Measurements from ENCODE around the gene CLASRP.

Gene CLASRP

DNA sequence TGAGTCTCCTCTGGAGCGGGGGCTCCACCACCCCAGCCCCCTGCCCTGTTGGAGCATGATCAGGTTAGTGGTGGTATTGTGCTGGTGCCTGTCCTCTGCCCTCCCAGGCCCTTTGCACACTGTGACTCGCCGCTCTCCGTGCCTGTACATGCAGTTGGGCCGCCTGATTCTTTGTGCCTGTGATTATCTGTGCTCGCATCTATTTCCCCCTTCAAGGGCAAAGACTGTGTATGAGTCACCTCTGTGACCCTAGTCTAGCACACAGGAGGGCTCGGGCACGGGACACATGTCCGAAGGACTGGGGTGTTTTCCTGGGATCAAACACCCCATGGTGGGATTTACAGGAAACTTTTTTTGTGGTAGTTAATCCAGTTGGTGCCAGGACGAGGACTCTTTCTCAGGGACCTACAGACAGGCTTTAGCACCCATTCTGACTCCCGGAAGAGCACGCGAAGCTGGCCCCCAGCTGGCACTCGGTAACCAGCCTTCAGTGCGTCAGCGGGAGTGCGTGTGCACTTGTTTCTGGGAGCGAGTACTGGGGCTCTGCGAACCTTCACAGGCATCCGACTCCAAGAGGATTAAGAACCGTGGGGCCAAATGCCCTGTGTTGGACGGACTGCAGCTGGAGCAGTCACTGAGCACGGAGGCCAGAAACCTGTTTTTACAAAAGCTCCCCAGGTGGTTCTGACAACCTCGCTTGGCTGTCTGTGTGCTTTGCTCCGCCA, 60.8 kb downstream of the CLASRP start:
- Histone ChIP-seq H3K27me3 (no peaks in the 10 kb centered on the region), H3K27ac (no peak overlapping the region), H3K4me3 (ENCODE audit: low read depth in 1 of 2, low read length in 1 of 2) (no peak overlapping the region), H3K9me3 (no peaks in the 10 kb centered on the region), H3K4me1 (ENCODE audit: control insufficient read depth in 1 of 2, insufficient read depth in 1 of 2, low read depth in 1 of 2, low read length in 1 of 2) (peaks cover 7 to 9% of the 10 kb centered on the region in 2 experiments), H3K36me3 (peaks cover 8% of the 10 kb centered on the region)
- TF ChIP-seq, protein P1, sequence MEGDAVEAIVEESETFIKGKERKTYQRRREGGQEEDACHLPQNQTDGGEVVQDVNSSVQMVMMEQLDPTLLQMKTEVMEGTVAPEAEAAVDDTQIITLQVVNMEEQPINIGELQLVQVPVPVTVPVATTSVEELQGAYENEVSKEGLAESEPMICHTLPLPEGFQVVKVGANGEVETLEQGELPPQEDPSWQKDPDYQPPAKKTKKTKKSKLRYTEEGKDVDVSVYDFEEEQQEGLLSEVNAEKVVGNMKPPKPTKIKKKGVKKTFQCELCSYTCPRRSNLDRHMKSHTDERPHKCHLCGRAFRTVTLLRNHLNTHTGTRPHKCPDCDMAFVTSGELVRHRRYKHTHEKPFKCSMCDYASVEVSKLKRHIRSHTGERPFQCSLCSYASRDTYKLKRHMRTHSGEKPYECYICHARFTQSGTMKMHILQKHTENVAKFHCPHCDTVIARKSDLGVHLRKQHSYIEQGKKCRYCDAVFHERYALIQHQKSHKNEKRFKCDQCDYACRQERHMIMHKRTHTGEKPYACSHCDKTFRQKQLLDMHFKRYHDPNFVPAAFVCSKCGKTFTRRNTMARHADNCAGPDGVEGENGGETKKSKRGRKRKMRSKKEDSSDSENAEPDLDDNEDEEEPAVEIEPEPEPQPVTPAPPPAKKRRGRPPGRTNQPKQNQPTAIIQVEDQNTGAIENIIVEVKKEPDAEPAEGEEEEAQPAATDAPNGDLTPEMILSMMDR (IDR thresholded peaks at IDR 0.05) = no peak

DNA sequence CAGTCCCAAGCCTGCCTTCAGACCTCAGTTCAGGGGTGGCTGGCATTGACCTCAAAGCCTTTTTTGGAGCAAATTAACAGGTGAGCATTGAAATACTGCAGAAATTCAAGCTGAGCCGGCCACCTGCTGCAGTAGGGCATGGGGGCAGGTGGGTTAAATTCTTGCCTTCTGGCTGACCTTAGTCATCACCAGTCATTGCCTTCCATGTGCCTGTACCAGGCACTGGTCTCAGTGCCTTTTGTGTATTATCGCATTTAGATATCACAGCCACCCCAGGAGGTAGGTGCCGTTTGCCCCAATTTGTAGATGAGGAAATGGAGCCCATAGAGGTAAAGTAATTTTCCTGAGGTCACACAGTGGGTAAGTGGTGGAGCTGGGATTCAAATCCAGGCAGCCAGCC, 61.4 kb downstream of the CLASRP start:
- TF ChIP-seq, protein P1 (IDR thresholded peaks at IDR 0.05) = no peak
- Histone ChIP-seq H3K27me3 (no peaks in the 10 kb centered on the region), H3K4me1 (ENCODE audit: control insufficient read depth in 1 of 2, insufficient read depth in 1 of 2, low read depth in 1 of 2, low read length in 1 of 2) (peaks cover 10 to 11% of the 10 kb centered on the region in 2 experiments), H3K36me3 (peaks cover 8% of the 10 kb centered on the region), H3K9me3 (no peaks in the 10 kb centered on the region), H3K27ac (no peak overlapping the region), H3K4me3 (ENCODE audit: low read depth in 1 of 2, low read length in 1 of 2) (no peak overlapping the region)

GRCh38 chr19:45100846-45101252, 62.0 kb downstream of the CLASRP start:
- TF ChIP-seq, protein P1 (IDR thresholded peaks at IDR 0.05) = no peak
- H3K9me3 ChIP-seq = no peaks in the 10 kb centered on the region
- no peak overlapping the region for H3K4me3 ChIP-seq (ENCODE audit: low read depth in 1 of 2, low read length in 1 of 2)
- peaks cover 8% of the 10 kb centered on the region for H3K36me3 ChIP-seq
- H3K27me3 ChIP-seq = no peaks in the 10 kb centered on the region
- H3K4me1 ChIP-seq (ENCODE audit: control insufficient read depth in 1 of 2, insufficient read depth in 1 of 2, low read depth in 1 of 2, low read length in 1 of 2) = peaks cover 11% of the 10 kb centered on the region in 2 experiments
- no peak overlapping the region for H3K27ac ChIP-seq

DNA sequence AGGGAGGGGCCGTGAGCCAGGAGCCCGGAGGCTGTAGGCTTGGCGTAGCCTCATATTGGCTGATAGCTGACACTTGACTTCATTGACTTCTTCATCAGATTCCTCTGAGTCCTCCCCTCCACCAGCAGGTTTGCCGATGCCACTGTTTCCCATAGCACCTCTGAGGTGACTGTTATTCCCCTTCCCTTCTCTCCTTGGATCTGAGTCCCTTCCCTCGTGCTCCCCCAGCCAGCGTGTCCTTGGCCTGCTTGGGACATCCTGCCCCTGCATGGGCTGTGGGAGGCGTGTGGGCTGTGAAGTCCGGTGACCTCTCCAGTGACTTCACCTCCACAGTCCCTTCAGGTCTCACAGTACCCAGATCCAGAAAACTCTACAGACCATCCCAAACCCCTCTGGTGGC, 63.0 kb downstream of the CLASRP start:
- Histone ChIP-seq H3K4me3 (ENCODE audit: low read depth in 1 of 2, low read length in 1 of 2) (no peak overlapping the region), H3K36me3 (peaks cover 8% of the 10 kb centered on the region), H3K27ac (no peak overlapping the region), H3K27me3 (no peaks in the 10 kb centered on the region), H3K4me1 (ENCODE audit: control insufficient read depth in 1 of 2, insufficient read depth in 1 of 2, low read depth in 1 of 2, low read length in 1 of 2) (peaks cover 11% of the 10 kb centered on the region in 2 experiments), H3K9me3 (no peaks in the 10 kb centered on the region)
- TF ChIP-seq, protein P1 (IDR thresholded peaks at IDR 0.05) = no peak

- H3K27me3 ChIP-seq = no peaks in the 10 kb centered on the region
- no peaks in the 10 kb centered on the region for H3K9me3 ChIP-seq
- H3K36me3 ChIP-seq = peaks cover 8% of the 10 kb centered on the region
- TF ChIP-seq, protein P1 (IDR thresholded peaks at IDR 0.05) = no peak
- peak overlapping the region; percentile 62 for H3K27ac ChIP-seq
- peaks cover 11% of the 10 kb centered on the region in 2 experiments for H3K4me1 ChIP-seq (ENCODE audit: control insufficient read depth in 1 of 2, insufficient read depth in 1 of 2, low read depth in 1 of 2, low read length in 1 of 2)
- H3K4me3 ChIP-seq (ENCODE audit: low read depth in 1 of 2, low read length in 1 of 2) = no peak overlapping the region
Observed at GRCh38 chr19:45102481-45102880, 63.6 kb downstream of the CLASRP start.
